Smooth muscle cell (in vitro differentiated cells): ENCODE measurements around the gene TIMM44. TPM values are rescaled to one million over a fixed set of nuclear protein-coding genes. Genes with fewer than 3 reads are reported as not detected.

Source experiments
- DNase-seq: peaks from one replicate; lab custom pipeline; 2025; ENCODE audit not compliant: unreplicated experiment; lab: John Stamatoyannopoulos, UW
- H2AFZ ChIP-seq: fragments of 200-600 bp; sonication (generic); 2 replicates; pipeline ENCODE4 v1.6.0; 2016; ENCODE audit warnings: antibody characterized with exemption, low read depth, mild to moderate bottlenecking
- H3F3A ChIP-seq: fragments of 200-600 bp; sonication (generic); 2 replicates; pipeline ENCODE4 v1.6.0; 2017; ENCODE audit warnings: antibody characterized with exemption, low read depth
- H3K27ac ChIP-seq: fragments of 200-600 bp; sonication (generic); 2 replicates; pipeline ENCODE4 v1.5.1; 2016; ENCODE audit warnings: low read depth, mild to moderate bottlenecking
- H3K27me3 ChIP-seq: fragments of 200-600 bp; sonication (generic); 2 replicates; pipeline ENCODE4 v1.6.1; 2016; ENCODE audit warnings: low read depth, mild to moderate bottlenecking
- H3K36me3 ChIP-seq: fragments of 200-600 bp; sonication (generic); 2 replicates; pipeline ENCODE4 v1.5.1; 2016; ENCODE audit warnings: low read depth
- H3K4me1 ChIP-seq: fragments of 200-600 bp; sonication (generic); 2 replicates; pipeline ENCODE4 v1.5.1; 2016; ENCODE audit warnings: low read depth
- H3K4me2 ChIP-seq: fragments of 200-600 bp; sonication (generic); 2 replicates; pipeline ENCODE4 v1.6.0; 2016; ENCODE audit warnings: mild to moderate bottlenecking
- H3K4me3 ChIP-seq: fragments of 200-600 bp; sonication (generic); 2 replicates; pipeline ENCODE4 v1.5.1; 2016; ENCODE audit warnings: mild to moderate bottlenecking
- H3K79me2 ChIP-seq: fragments of 200-600 bp; sonication (generic); 2 replicates; pipeline ENCODE4 v1.6.0; 2016; ENCODE audit warnings: low read depth, mild to moderate bottlenecking
- H3K9ac ChIP-seq: fragments of 200-600 bp; sonication (generic); 2 replicates; pipeline ENCODE4 v1.6.0; 2016; ENCODE audit warnings: low read depth
- H3K9me3 ChIP-seq: fragments of 200-600 bp; sonication (generic); replicated peaks from 2 replicates; pipeline ENCODE4 v1.5.1; 2016; ENCODE audit warnings: low read depth
- H4K20me1 ChIP-seq: fragments of 200-600 bp; sonication (generic); 2 replicates; pipeline ENCODE4 v1.6.0; 2016; ENCODE audit warnings: low read depth
- WGBS: methylation state at CpG from one replicate; pipeline ENCODE4 v1.1.7; 2016; ENCODE audit warnings: low lambda C conversion rate; 5-methylcytosine and 5-hydroxymethylcytosine counted together
- polyA plus RNA-seq: library from polyadenylated mRNA; unstranded; fragments of >200 nt; fragmentation: Nextera tagmentation; extraction: Ambion mirVana; gene quantifications from 2 replicates; pipeline ENCODE4 v1.2.1, GENCODE V29; 2016
- total RNA-seq: library from RNA; depleted of rRNA; stranded (reverse); fragments of >200 nt; gene quantifications from 2 replicates; pipeline ENCODE4 v1.2.3, GENCODE V29; 2014
- TF ChIP-seq, protein P1 (sequence below): fragments of 200-600 bp; sonication (generic); IDR thresholded peaks from 2 replicates; pipeline ENCODE4 v1.5.1; 2017; ENCODE audit warnings: borderline replicate concordance, mild to moderate bottlenecking, antibody characterized with exemption; ENCODE audit not compliant: insufficient read depth, poor library complexity, severe bottlenecking

The TIMM44 gene
- total and polyA plus RNA-seq, 2 experiments from 2014 or later = 21.8 to 25.1 TPM

DNA sequence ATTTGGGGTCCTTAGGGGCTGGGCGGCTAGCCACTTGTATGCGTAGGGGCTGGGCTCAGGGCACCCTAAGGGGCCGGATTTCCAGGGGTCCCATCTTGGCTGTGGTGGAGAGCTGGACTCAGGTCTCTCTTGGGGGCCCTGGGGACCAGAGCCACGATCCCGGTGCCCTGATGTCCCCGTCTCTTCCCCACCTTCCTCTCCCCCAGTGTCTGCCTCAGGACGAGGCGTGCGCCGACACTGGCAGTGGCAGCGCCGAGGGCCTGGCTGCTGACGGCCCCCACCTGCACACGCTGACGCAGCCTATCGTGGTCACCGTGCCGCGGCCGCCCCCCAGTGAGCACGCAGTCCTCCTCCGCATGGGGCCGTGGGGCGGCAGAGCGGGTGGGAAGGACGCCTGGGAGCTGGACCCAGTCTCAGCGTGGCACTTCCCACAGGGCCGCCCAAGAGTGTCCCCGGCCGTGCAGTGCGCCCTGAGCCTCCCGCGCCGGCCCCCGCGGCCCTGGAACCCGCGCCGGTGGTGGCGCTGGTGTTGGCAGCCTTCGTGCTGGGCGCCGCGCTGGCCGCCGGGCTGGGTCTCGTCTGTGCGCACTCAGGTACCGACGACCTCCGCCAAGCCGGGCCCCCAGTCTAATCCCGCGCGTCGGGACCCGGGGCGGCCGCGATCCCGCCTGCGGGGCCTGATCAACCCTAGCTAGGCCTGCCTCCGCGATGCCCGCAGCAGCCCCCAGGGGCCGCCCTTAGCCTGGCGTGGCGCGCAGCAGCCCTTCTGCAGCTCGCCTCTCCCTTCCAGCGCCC, 26.0 kb downstream of the TIMM44 start:
- Histone ChIP-seq H3K36me3 (no peaks in the 10 kb centered on the region), H3K79me2 (no peaks in the 10 kb centered on the region), H3K4me3 (peak overlapping the region; percentile 60), H3K27ac (peak overlapping the region; percentile 28), H3F3A (peaks cover 7% of the 10 kb centered on the region), H3K9ac (peak overlapping the region; percentile 35), H2AFZ (peak overlapping the region; percentile 75), H3K9me3 (no peaks in the 10 kb centered on the region), H4K20me1 (peaks cover 6% of the 10 kb centered on the region), H3K27me3 (no peaks in the 10 kb centered on the region), H3K4me1 (peaks cover 15% of the 10 kb centered on the region), H3K4me2 (peak overlapping the region; percentile 98)
- TF ChIP-seq, protein P1, sequence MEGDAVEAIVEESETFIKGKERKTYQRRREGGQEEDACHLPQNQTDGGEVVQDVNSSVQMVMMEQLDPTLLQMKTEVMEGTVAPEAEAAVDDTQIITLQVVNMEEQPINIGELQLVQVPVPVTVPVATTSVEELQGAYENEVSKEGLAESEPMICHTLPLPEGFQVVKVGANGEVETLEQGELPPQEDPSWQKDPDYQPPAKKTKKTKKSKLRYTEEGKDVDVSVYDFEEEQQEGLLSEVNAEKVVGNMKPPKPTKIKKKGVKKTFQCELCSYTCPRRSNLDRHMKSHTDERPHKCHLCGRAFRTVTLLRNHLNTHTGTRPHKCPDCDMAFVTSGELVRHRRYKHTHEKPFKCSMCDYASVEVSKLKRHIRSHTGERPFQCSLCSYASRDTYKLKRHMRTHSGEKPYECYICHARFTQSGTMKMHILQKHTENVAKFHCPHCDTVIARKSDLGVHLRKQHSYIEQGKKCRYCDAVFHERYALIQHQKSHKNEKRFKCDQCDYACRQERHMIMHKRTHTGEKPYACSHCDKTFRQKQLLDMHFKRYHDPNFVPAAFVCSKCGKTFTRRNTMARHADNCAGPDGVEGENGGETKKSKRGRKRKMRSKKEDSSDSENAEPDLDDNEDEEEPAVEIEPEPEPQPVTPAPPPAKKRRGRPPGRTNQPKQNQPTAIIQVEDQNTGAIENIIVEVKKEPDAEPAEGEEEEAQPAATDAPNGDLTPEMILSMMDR = peak; percentile 55
- peak; percentile 44 for DNase-seq
- WGBS = 3% methylated on average over 66 of the region's 71 CpGs

DNA sequence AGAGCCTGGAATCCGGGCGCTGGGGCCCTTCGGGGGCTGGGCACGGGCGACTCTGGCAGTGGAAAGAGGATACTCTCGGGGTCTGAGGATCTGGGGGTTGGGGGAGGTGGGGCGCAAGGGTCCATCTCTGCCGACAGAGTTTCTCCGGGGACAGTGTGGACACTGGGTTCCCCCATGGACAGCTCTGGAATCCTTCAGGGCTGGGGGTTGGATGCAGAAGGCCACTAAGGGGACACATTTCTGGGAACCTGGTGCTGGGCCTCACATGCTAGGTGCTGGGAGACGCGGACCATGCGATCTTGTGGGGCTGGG, 26.6 kb downstream of the TIMM44 start:
- H3K27me3 ChIP-seq = no peaks in the 10 kb centered on the region
- peak overlapping the region; percentile 28 for H3K27ac ChIP-seq
- DNase-seq = no peak
- H3K4me2 ChIP-seq = peak overlapping the region; percentile 98
- no peaks in the 10 kb centered on the region for H3K79me2 ChIP-seq
- peaks cover 15% of the 10 kb centered on the region for H3K4me1 ChIP-seq
- peak overlapping the region; percentile 30 for H2AFZ ChIP-seq
- H3K36me3 ChIP-seq = no peaks in the 10 kb centered on the region
- H3K9me3 ChIP-seq = no peaks in the 10 kb centered on the region
- TF ChIP-seq, protein P1 = no peak
- peak overlapping the region; percentile 60 for H3K4me3 ChIP-seq
- H4K20me1 ChIP-seq = peaks cover 6% of the 10 kb centered on the region
- H3K9ac ChIP-seq = peak overlapping the region; percentile 35
- peaks cover 7% of the 10 kb centered on the region for H3F3A ChIP-seq
- 7% methylated on average over 12 of the region's 12 CpGs for WGBS

DNA sequence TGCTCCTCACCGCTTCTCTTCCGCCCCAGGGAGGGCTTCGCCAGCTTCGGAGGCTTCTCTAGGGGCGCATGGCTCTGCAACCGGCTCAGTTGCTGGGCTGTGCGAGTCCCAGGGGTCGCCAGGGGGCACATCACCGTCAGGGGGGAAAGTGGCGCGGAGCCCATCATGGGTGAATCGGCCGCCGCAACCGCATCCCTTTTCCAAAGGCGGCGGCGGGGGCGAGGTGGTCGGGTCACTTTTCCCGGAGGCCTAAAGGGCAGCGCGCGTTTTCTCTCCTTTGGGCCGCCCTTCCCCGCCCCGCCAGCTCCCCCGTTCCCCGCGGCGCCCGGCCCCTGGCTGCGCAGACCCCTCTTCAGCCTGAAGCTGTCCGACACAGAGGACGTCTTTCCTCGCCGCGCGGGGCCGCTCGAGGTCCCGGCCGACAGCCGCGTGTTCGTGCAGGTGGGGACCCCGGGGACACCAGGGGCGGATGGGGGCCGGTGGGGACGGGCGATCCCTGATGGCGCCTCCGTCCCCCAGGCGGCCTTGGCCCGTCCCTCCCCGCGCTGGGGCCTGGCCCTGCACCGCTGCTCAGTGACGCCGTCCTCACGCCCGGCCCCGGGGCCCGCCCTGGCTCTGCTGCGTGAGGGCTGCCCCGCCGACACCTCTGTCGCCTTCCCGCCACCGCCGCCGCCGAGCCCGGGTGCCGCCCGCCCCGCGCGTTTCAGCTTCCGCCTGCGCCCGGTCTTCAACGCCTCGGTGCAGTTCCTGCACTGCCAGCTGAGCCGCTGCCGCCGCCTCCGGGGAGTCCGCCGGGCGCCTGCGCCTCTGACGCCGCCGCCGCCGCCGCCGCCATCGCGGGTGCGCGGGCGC, 27.1 kb downstream of the TIMM44 start:
- Histone ChIP-seq H3F3A (peaks cover 7% of the 10 kb centered on the region), H3K27me3 (no peaks in the 10 kb centered on the region), H3K4me1 (peaks cover 15% of the 10 kb centered on the region), H3K9ac (peak overlapping the region; percentile 22), H3K4me3 (peak overlapping the region; percentile 60), H3K36me3 (no peaks in the 10 kb centered on the region), H2AFZ (peak overlapping the region; percentile 30), H3K9me3 (no peaks in the 10 kb centered on the region), H3K4me2 (peak overlapping the region; percentile 98), H3K79me2 (no peaks in the 10 kb centered on the region), H3K27ac (peak overlapping the region; percentile 28), H4K20me1 (peaks cover 3% of the 10 kb centered on the region)
- WGBS = 1% methylated on average over 38 of the region's 104 CpGs
- TF ChIP-seq, protein P1 = no peak
- peak; percentile 27 for DNase-seq
